Mesothelial cell of epicardium (in vitro differentiated cells): Measurements from ENCODE around the gene MYRIP. TPM values are rescaled to one million over a fixed set of nuclear protein-coding genes. Genes with fewer than 3 reads are reported as not detected.

Experiments
- DNase-seq, 2 experiments: peaks; one replicate each; pipeline ENCODE4 v3.0.0; 2021; ENCODE audit warnings: low spot score in 2 of 2; ENCODE audit not compliant: unreplicated experiment in 2 of 2
- H3K27ac Mint-ChIP-seq: 2 replicates; pipeline ENCODE4 v1.8.0; 2021; ENCODE audit warnings: mixed read lengths
- H3K27me3 Mint-ChIP-seq: 2 replicates; pipeline ENCODE4 v1.8.0; 2021; ENCODE audit warnings: low read depth, mixed read lengths
- H3K36me3 Mint-ChIP-seq: 2 replicates; pipeline ENCODE4 v1.8.0; 2021; ENCODE audit warnings: mixed read lengths
- H3K4me1 Mint-ChIP-seq: 2 replicates; pipeline ENCODE4 v1.8.0; 2021; ENCODE audit warnings: mixed read lengths
- H3K4me3 Mint-ChIP-seq: 2 replicates; pipeline ENCODE4 v1.8.0; 2021; ENCODE audit warnings: mild to moderate bottlenecking, moderate library complexity, mixed read lengths
- H3K9me3 Mint-ChIP-seq: 2 replicates; pipeline ENCODE4 v1.8.0; 2021; ENCODE audit warnings: mixed read lengths
- CTCF ChIP-seq: fragments of 200-600 bp; sonication (generic); IDR thresholded peaks from one replicate; pipeline ENCODE4 v1.5.0; 2021; ENCODE audit warnings: antibody characterized with exemption; ENCODE audit not compliant: unreplicated experiment
- total RNA-seq: library from RNA; stranded (reverse); gene quantifications from 3 replicates; pipeline ENCODE4 v1.2.1, GENCODE V29; 2021

The MYRIP gene
- total RNA-seq, 1 donor from 2014 or later: 0.63 TPM

GRCh38 chr3:40232626-40233025 is 423.2 kb downstream of the MYRIP start:
- Mint-ChIP-seq H3K27ac (no peak overlapping the region), H3K4me3 (no peak overlapping the region), H3K9me3 (no peaks in the 10 kb centered on the region), H3K36me3 (no peaks in the 10 kb centered on the region), H3K27me3 (peaks cover 21% of the 10 kb centered on the region), H3K4me1 (no peaks in the 10 kb centered on the region)
- DNase-seq: no peak
- no peak for TF ChIP-seq CTCF

GRCh38 chr3:40237159-40237558 is 427.8 kb downstream of the MYRIP start:
- H3K27me3 Mint-ChIP-seq: peaks cover 18% of the 10 kb centered on the region
- H3K4me1 Mint-ChIP-seq: peaks cover 2% of the 10 kb centered on the region
- H3K4me3 Mint-ChIP-seq: no peak overlapping the region
- no peaks in the 10 kb centered on the region for H3K9me3 Mint-ChIP-seq
- no peak overlapping the region for H3K27ac Mint-ChIP-seq
- DNase-seq: no peak
- no peak for TF ChIP-seq CTCF
- H3K36me3 Mint-ChIP-seq: no peaks in the 10 kb centered on the region

- no peak for TF ChIP-seq CTCF
- no peak overlapping the region for H3K27ac Mint-ChIP-seq
- no peak for DNase-seq
- H3K27me3 Mint-ChIP-seq: peaks cover 16% of the 10 kb centered on the region
- no peak overlapping the region for H3K4me3 Mint-ChIP-seq
- H3K36me3 Mint-ChIP-seq: no peaks in the 10 kb centered on the region
- H3K9me3 Mint-ChIP-seq: no peaks in the 10 kb centered on the region
- H3K4me1 Mint-ChIP-seq: peaks cover 2% of the 10 kb centered on the region
Observed at GRCh38 chr3:40237889-40238571, 428.6 kb downstream of the MYRIP start.

- H3K36me3 Mint-ChIP-seq: no peaks in the 10 kb centered on the region
- peaks cover 2% of the 10 kb centered on the region for H3K27me3 Mint-ChIP-seq
- peaks cover 2% of the 10 kb centered on the region for H3K4me1 Mint-ChIP-seq
- no peak for DNase-seq
- TF ChIP-seq CTCF: no peak
- no peaks in the 10 kb centered on the region for H3K9me3 Mint-ChIP-seq
- no peak overlapping the region for H3K27ac Mint-ChIP-seq
- H3K4me3 Mint-ChIP-seq: no peak overlapping the region
Observed at GRCh38 chr3:40240921-40241320, 431.5 kb downstream of the MYRIP start.

- no peak for DNase-seq
- peaks cover 2% of the 10 kb centered on the region for H3K4me1 Mint-ChIP-seq
- TF ChIP-seq CTCF: no peak
- no peak overlapping the region for H3K27ac Mint-ChIP-seq
- H3K9me3 Mint-ChIP-seq: no peaks in the 10 kb centered on the region
- H3K27me3 Mint-ChIP-seq: no peaks in the 10 kb centered on the region
- no peak overlapping the region for H3K4me3 Mint-ChIP-seq
- H3K36me3 Mint-ChIP-seq: no peaks in the 10 kb centered on the region
Observed at GRCh38 chr3:40242216-40242615, 432.8 kb downstream of the MYRIP start.

GRCh38 chr3:40242638-40243037 is 433.2 kb downstream of the MYRIP start:
- Mint-ChIP-seq H3K9me3 (no peaks in the 10 kb centered on the region), H3K27ac (no peak overlapping the region), H3K4me3 (no peak overlapping the region), H3K27me3 (no peaks in the 10 kb centered on the region), H3K36me3 (no peaks in the 10 kb centered on the region), H3K4me1 (peaks cover 2% of the 10 kb centered on the region)
- TF ChIP-seq CTCF: no peak
- DNase-seq: no peak
